ENCODE data around the gene VARS2.

- TF ChIP-seq CTCF (IDR thresholded peaks at IDR 0.05; ENCODE audit: borderline replicate concordance, extremely low read depth, low read length, poor library complexity, severe bottlenecking) (no peak), EZH2 (IDR thresholded peaks at IDR 0.05; ENCODE audit: borderline replicate concordance, low read depth, low read length, severe bottlenecking) (no peak)
Observed at GRCh38 chr6:30944051-30944450, 30.0 kb downstream of the VARS2 start.
